Activated naive CD4-positive, alpha-beta T cell (primary cell): ENCODE measurements around the gene TNFRSF11A.

Experiments used
- DNase-seq, 4 experiments: peaks; one replicate each; lab custom pipeline; 2025; lab: John Stamatoyannopoulos, UW

Gene TNFRSF11A

DNA sequence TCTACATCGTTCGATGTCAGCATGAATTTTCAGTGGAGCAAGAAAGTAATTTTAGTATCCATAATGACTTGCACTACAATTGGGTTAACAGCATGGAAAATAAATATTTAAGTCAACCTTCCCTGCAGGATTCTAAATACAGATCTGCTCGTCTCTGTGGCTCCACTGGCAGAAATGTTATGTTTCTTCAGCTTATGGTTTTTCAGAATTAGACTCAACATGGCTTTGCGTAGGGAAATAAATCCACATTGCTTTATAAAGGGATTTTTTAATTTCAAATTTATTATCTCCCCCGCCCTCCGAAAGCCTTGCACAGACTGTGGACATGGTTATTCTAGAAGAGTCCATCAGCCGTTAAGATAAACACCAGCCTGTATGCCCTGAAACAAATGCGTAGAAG is 18.2 kb downstream of the TNFRSF11A start:
- no peak for DNase-seq

- DNase-seq, result no peak
Observed at GRCh38 chr18:62345909-62346308, 20.8 kb downstream of the TNFRSF11A start.

DNA sequence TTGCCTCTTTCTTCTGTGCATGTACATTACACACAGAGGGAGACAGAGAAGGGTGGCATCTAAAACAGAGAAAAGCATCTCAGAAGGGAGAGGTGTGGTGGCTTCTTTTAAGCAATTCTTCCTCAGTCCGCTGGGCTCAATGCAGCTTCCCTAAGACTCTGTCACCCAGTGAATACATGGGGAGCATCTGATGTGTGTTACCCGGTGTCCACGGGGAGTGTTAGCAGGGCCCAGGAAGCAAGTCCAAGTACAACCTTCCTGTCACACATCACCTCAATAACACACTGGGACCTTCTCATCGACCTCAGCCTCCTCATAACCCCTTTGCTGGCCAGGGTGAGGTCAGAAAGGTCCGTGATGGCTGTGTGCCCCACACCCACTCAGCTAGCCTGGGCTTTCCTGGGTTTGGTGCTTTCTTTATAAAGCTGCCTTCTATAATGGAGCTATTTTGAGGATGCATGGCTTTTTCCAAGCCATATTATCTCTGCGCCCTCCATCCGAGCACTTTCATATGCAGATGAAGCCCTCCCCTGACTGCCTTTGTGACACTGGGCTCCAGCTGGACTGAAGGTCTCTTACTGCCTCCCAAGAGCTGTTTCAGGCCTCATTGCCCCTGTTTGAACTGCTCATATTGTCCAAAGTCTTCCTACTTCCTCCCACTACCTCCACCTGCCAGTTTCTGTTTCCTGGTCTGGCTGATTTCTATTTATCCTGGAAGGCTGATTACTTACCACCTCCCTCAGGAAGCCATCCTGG is 21.4 kb downstream of the TNFRSF11A start:
- no peak for DNase-seq

- DNase-seq, result no peak
Observed at GRCh38 chr18:62347089-62347506, 22.0 kb downstream of the TNFRSF11A start.

- DNase-seq, result no peak
Observed at GRCh38 chr18:62348474-62348873, 23.4 kb downstream of the TNFRSF11A start.

GRCh38 chr18:62353170-62353569 is 28.1 kb downstream of the TNFRSF11A start:
- no peak for DNase-seq

DNA sequence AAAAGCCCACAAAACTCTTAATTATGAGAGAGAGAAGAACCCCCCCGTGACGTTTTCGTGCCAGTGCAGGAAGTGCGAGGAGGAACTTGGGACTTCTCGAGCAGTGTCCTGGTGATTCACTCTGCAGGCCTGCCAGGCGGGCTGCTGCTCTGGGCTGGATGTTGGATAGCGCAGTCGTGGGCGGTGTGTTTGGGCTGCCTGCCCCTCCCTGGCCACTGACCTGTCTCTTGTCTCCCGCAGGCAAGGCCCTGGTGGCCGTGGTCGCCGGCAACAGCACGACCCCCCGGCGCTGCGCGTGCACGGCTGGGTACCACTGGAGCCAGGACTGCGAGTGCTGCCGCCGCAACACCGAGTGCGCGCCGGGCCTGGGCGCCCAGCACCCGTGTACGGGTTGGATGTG is 29.0 kb downstream of the TNFRSF11A start:
- no peak for DNase-seq

DNA sequence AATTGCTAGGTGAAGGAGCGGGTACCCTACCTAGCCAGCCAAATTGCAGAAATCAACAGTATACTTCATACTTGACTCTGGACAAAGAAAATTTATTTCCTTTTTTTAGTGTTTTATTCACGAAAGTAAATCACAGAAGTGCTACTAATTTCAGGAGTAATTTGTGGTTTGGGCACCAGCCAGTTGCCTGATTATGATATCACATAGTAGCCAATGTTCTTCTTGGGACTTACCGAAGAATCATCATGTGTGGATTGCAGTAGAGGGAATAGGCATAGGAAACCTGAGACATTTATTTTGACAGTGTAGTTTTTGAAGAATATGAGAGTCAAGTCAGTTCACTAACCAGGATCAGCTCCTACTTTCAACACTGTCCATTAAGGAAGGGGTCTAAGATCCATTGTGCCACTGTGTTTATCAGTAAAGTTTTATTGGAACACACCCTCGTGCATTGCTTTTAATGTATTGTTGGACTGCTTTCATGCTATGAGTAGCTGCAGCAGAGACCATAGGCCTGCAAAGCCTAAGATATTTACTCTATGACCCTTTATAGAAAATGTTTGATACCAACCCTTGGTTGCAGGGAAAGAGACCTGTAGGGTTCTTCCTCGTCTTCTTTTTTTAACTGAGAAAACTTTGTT is 32.1 kb downstream of the TNFRSF11A start:
- no peak for DNase-seq

GRCh38 chr18:62360805-62361204 is 35.7 kb downstream of the TNFRSF11A start:
- DNase-seq, result no peak

GRCh38 chr18:62361288-62361687 is 36.2 kb downstream of the TNFRSF11A start:
- DNase-seq, result no peak

DNA sequence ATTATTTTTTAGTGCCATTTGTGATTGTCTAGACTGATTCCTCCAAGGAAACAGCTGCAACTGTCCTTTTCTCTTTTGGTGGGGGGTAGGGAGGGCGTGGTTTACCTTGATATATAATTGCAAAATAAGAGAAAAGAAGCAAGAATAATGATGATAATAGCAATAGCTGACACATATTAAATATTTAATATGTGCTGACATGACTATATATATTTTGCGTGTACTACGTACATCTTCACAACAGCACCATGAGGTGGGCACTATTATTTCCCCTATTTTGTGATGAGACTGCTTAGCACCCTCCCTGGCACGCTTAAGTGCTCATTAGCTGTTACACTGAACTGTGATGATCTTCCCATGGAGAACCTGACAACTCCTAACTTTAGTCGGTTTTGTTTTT is 39.4 kb downstream of the TNFRSF11A start:
- DNase-seq, result no peak

DNA sequence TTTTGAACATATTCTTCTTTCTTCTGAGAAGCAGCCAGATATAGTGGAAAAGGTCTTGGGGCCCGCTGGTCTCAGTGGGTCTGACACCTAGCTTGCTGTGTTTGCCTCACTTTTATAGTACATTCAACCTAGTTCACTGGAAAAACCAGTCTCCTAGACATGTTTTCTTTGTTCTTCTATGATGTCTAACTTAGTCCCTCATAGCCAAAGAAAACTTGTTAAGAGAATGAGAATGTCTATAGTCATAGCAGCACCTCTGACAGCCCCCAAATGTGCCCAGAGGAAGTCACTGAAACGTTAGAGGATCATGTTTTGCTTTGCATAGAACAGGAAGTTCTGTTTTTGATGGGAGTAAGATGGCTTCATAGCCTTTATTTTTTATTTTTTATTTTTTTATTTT is 40.3 kb downstream of the TNFRSF11A start:
- DNase-seq, result no peak

GRCh38 chr18:62366992-62367391 is 41.9 kb downstream of the TNFRSF11A start:
- no peak for DNase-seq

- DNase-seq, result no peak
Observed at GRCh38 chr18:62368100-62368499, 43.0 kb downstream of the TNFRSF11A start.

DNA sequence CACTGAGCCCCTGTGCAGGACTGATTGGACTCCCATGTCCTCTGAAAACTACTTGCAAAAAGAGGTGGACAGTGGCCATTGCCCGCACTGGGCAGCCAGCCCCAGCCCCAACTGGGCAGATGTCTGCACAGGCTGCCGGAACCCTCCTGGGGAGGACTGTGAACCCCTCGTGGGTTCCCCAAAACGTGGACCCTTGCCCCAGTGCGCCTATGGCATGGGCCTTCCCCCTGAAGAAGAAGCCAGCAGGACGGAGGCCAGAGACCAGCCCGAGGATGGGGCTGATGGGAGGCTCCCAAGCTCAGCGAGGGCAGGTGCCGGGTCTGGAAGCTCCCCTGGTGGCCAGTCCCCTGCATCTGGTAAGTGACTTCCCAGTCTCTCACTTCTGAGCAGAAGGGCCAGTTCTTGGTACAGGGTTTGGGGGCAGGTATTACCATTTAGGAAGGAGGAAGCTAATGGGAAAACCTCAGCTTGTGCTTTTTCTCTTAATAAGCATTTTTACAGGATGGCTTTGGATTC is 44.1 kb downstream of the TNFRSF11A start:
- no peak for DNase-seq

DNA sequence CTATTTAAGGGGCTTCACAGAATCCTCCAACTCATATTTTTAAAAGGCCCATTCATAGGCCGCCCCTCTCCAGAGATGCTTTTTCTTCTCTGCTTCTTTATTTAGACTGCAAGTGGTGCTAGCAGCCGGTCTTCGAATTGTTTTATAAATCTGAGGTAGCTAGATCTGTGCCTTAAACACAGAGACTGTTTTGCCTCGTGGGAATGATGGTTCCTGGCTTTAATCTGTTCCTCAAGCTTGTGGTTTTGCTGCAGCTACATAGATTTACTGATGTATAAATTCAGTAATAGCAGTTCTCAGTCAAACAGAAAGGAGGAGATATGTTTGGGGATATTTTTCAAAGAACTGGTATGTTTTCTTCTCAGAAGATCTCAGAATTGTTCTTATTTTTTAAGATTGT is 45.3 kb downstream of the TNFRSF11A start:
- DNase-seq, result no peak

DNA sequence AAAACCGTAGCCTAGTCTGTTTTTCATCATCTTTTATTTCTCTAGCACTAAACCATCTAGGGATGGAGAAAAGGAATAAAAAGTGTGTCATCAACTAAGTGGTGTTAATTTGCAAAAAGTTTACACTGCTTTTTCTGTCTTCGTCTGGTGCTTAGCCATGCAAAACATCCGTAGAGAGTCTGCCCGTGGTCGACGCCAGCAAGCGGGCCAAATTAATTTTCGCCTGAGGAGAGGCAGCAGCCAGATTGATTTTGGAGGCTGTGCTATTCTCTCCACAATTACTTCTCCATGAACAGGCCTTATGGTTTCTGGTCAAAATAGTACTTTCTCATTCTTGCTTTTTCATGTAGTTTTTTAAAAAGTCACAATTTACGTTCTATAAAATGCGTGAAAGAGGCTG is 46.3 kb downstream of the TNFRSF11A start:
- no peak for DNase-seq

DNA sequence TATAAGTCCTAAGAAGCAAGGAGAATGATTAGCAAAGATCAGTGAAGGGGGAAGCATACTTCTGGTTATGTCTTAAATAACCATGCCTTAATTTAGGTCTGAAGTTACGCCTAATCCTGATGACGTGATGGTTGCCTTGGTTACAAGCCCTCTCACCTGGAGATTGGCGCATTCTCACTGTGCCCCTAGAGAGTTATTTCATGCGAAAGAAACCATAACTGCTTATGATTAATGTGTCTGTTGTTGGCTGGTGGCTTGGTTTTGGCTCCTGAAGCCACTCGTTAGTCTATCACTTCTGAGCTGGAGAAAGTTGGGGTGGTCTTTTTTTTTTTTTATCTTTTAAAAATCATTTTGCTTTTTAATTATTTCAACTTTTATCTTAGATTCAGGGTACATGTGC is 47.0 kb downstream of the TNFRSF11A start:
- no peak for DNase-seq

DNA sequence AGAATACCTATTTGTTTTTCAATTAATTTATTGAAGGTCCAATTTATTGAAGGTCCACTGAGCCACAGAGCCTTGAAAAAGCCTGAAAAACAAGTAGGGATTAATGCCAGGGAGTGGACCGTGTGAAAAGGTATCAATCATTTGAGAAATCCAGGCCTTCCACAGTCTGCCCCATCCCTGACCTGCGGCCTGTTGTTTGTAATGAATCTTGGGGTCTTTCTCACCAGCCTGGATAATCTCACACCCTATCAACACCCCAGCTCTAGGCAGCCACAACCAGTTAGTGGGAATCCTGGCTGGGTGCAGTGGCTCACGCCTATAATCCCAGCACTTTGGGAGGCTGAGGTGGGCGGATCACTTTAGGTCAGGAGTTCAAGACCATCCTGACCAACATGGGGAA is 47.8 kb downstream of the TNFRSF11A start:
- DNase-seq, result no peak

DNA sequence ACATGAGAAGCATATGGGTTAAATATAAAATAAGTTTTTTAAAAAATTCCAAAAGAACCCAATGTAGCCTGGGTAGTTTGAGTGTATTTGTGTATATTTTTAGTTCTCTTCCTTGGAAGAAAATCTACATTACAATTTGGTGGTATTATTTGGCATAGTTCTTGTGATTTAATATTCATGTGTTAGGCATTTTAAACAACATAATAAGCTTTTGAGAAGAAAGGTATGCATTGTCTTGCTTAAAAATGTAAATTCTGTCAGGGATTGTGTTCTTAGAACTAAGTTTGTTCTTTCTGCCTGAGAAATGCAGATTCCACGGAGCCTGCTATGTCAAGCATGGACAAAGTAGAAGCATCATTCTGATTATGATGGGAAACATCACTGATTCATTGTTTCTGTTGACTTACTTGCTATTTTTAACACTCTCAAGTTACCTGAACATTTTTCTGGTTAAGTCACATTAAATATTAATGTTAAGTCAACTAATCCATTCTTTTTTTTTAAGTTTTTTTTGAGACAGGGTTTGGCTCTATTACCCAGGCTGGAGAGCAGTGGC is 49.4 kb downstream of the TNFRSF11A start:
- DNase-seq, result no peak

- DNase-seq, result no peak
Observed at GRCh38 chr18:62377131-62377807, 52.2 kb downstream of the TNFRSF11A start.

GRCh38 chr18:62379051-62379450 is 53.9 kb downstream of the TNFRSF11A start:
- no peak for DNase-seq

- DNase-seq, result no peak
Observed at GRCh38 chr18:62381373-62381772, 56.3 kb downstream of the TNFRSF11A start.
